Keratinocyte (primary cell): Measurements from ENCODE around the gene NOL9. TPM values are rescaled to one million over a fixed set of nuclear protein-coding genes. Genes with fewer than 3 reads are reported as not detected.

ENCODE experiments used
- DNase-seq: peaks from one replicate; pipeline ENCODE4 v3.0.0-alpha.2; 2011; ENCODE audit warnings: low read depth, missing footprints, low spot score
- FAIRE-seq: peaks from 2 replicates; lab custom pipeline; 2011; peaks lifted over from hg19 to GRCh38; lab: Jason Lieb, UNC
- H2AFZ ChIP-seq: 2 replicates; pipeline ENCODE4 v1.6.0; 2012; ENCODE audit warnings: low read length, control low read depth, inconsistent platforms; ENCODE audit not compliant: control insufficient read depth
- H3K27ac ChIP-seq: 2 replicates; pipeline ENCODE4 v1.5.1; 2011; ENCODE audit warnings: low read length; ENCODE audit not compliant: control insufficient read depth, insufficient read depth
- H3K27me3 ChIP-seq: 3 replicates; pipeline ENCODE4 v1.6.0; 2011; ENCODE audit warnings: low read length; ENCODE audit not compliant: control insufficient read depth, insufficient read depth; ENCODE audit errors: extremely low read depth
- H3K36me3 ChIP-seq, 2 experiments: 2 replicates in 1 of 2; 3 replicates in 1 of 2; pipeline ENCODE4 v1.5.1; 2011; ENCODE audit warnings: low read length in 2 of 2, mild to moderate bottlenecking in 1 of 2; ENCODE audit not compliant: control insufficient read depth in 2 of 2, insufficient read depth in 2 of 2; ENCODE audit errors: extremely low read depth in 1 of 2
- H3K4me1 ChIP-seq: 3 replicates; pipeline ENCODE4 v1.5.1; 2011; ENCODE audit warnings: low read length; ENCODE audit not compliant: control insufficient read depth, insufficient read depth; ENCODE audit errors: extremely low read depth
- H3K4me2 ChIP-seq: 3 replicates; pipeline ENCODE4 v1.6.0; 2011; ENCODE audit warnings: low read depth, low read length; ENCODE audit not compliant: control insufficient read depth, insufficient read depth; ENCODE audit errors: extremely low read depth
- H3K4me3 ChIP-seq, 3 experiments: fragments of 200-600 bp in 1 of 3; sonication (generic) in 1 of 3; 2 replicates in 2 of 3; 3 replicates in 1 of 3; pipeline ENCODE4 v1.5.1; 2011 to 2016; ENCODE audit warnings: low read length in 3 of 3, mild to moderate bottlenecking in 3 of 3, control low read depth in 2 of 3, inconsistent platforms in 1 of 3, low read depth in 1 of 3, mixed read lengths in 1 of 3, mixed run types in 1 of 3, moderate library complexity in 1 of 3; ENCODE audit not compliant: control insufficient read depth in 2 of 3, insufficient read depth in 2 of 3; ENCODE audit errors: extremely low read depth in 1 of 3
- H3K79me2 ChIP-seq: 2 replicates; pipeline ENCODE4 v1.6.0; 2012; ENCODE audit warnings: low read length; ENCODE audit not compliant: control insufficient read depth, insufficient read depth
- H3K9ac ChIP-seq: 3 replicates; pipeline ENCODE4 v1.6.0; 2011; ENCODE audit warnings: low read length; ENCODE audit not compliant: control insufficient read depth, insufficient read depth; ENCODE audit errors: extremely low read depth
- H3K9me1 ChIP-seq: 3 replicates; pipeline ENCODE4 v1.6.0; 2011; ENCODE audit warnings: low read length; ENCODE audit not compliant: control insufficient read depth, insufficient read depth; ENCODE audit errors: extremely low read depth
- H3K9me3 ChIP-seq: 2 replicates; pipeline ENCODE4 v1.5.1; 2012; ENCODE audit warnings: low read depth, low read length; ENCODE audit not compliant: control insufficient read depth
- H4K20me1 ChIP-seq: 3 replicates; pipeline ENCODE4 v1.6.0; 2011; ENCODE audit warnings: low read length; ENCODE audit not compliant: control insufficient read depth, insufficient read depth; ENCODE audit errors: extremely low read depth
- EZH2 ChIP-seq: IDR thresholded peaks from one replicate; pipeline ENCODE4 v1.6.1; 2012; ENCODE audit warnings: inconsistent platforms, mild to moderate bottlenecking, low read length, moderate library complexity
- dilution Hi-C: fragments of 300-500 bp; cut with MboI; formaldehyde crosslinking; loops from one replicate; pipeline ENCODE4 v1.7.0; 2020; ENCODE audit warnings: low sequenced_read_pairs; ENCODE audit not compliant: extremely low pct_ligation_motif_present
- polyA plus RNA-seq, 5 experiments: library from polyadenylated mRNA; depleted of rRNA in 3 of 5; stranded (reverse) in 3 of 5; stranded (forward) in 1 of 5; unstranded in 1 of 5; fragments of >200 nt; gene quantifications; 1 replicate in 1 of 5; 2 replicates in 3 of 5; 3 replicates in 1 of 5; pipeline versions ENCODE4 v1.2.1 to v1.2.3, GENCODE V29; 2011 to 2012; ENCODE audit warnings: missing spikeins in 2 of 5, low read depth in 1 of 5, low replicate concordance in 1 of 5
- TF ChIP-seq, protein P1 (sequence below), 3 experiments: IDR thresholded peaks in 1 of 3; conservative IDR thresholded peaks in 1 of 3; optimal IDR thresholded peaks in 1 of 3; 2 replicates in 2 of 3; 3 replicates in 1 of 3; pipeline versions ENCODE3 to v1.5.1; 2011; ENCODE audit warnings: low read length in 3 of 3, mild to moderate bottlenecking in 3 of 3, moderate library complexity in 2 of 3, control low read depth in 1 of 3, inconsistent platforms in 1 of 3; ENCODE audit not compliant: insufficient read depth in 2 of 3; ENCODE audit errors: extremely low read depth in 1 of 3

NOL9 gene
- polyA plus RNA-seq, 1 donor (not counting 4 experiments of a cell fraction or from before 2014, with no cell fraction given) = 24.6 TPM

DNA sequence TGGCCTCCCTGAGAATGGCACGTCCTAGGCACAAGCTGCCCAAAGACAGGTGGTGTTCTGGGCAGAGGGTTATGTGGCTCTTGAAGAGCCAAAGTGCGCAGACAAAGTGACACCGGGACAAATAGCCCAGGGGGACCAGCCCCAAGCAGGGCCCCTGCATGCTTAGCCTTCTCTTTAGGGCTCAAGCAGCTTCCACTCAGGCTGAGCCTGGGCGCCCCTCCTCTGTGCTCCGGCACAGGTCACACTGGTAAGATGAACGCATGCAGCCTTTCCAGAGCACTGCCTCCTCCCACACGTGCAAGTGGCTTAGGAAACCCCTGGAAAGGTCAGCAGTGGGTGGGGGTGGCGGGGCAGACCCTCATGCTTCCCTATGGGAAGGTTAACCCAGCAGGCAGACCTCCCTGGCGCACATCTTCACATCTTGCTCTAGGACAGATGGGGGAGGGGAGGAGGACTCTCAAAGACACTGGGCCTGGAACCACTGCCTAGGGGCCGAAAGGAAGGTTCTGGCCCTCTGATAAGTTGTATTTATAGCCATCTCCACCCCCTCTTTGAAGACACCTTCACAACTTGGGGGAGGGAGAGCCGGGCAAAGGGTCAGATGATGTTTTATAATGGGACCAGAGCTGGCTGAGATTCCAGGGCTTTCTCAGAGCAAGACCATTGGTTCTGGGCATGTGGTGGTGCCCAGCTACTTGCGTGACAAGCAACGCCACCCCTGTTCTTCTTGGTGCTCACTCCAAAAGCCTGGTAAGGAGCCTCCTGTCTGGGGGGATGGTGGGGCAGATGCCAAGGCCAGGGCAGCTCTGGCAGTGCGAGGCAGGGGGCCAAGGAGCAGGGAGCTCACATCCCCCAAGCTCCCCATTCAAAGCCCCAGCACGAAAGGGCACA is 42.8 kb upstream of the NOL9 start:
- FAIRE-seq = no peak
- Histone ChIP-seq H3K9ac (peak overlapping the region; percentile 28), H3K9me1 (peaks cover 6% of the 10 kb centered on the region), H3K27me3 (no peaks in the 10 kb centered on the region), H3K4me3 (peak overlapping the region in 1 of 3 experiments; percentile 13), H3K36me3 (peaks cover 54 to 69% of the 10 kb centered on the region in 2 experiments), H3K79me2 (peaks cover 92% of the 10 kb centered on the region), H3K27ac (no peak overlapping the region), H2AFZ (no peak overlapping the region), H3K4me2 (no peak overlapping the region), H4K20me1 (peaks cover 68% of the 10 kb centered on the region), H3K9me3 (no peaks in the 10 kb centered on the region), H3K4me1 (peaks cover 34% of the 10 kb centered on the region)
- no peak for TF ChIP-seq EZH2
- TF ChIP-seq, protein P1, sequence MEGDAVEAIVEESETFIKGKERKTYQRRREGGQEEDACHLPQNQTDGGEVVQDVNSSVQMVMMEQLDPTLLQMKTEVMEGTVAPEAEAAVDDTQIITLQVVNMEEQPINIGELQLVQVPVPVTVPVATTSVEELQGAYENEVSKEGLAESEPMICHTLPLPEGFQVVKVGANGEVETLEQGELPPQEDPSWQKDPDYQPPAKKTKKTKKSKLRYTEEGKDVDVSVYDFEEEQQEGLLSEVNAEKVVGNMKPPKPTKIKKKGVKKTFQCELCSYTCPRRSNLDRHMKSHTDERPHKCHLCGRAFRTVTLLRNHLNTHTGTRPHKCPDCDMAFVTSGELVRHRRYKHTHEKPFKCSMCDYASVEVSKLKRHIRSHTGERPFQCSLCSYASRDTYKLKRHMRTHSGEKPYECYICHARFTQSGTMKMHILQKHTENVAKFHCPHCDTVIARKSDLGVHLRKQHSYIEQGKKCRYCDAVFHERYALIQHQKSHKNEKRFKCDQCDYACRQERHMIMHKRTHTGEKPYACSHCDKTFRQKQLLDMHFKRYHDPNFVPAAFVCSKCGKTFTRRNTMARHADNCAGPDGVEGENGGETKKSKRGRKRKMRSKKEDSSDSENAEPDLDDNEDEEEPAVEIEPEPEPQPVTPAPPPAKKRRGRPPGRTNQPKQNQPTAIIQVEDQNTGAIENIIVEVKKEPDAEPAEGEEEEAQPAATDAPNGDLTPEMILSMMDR (optimal IDR thresholded peaks at IDR 0.05 in 1 of 3, IDR thresholded peaks at IDR 0.05 in 1 of 3, conservative IDR thresholded peaks at IDR 0.05 in 1 of 3; ENCODE audit: extremely low read depth in 1 of 3, insufficient read depth in 2 of 3, low read length in 3 of 3) = no peak
- dilution Hi-C loops = no loop called here
- DNase-seq = no peak

DNA sequence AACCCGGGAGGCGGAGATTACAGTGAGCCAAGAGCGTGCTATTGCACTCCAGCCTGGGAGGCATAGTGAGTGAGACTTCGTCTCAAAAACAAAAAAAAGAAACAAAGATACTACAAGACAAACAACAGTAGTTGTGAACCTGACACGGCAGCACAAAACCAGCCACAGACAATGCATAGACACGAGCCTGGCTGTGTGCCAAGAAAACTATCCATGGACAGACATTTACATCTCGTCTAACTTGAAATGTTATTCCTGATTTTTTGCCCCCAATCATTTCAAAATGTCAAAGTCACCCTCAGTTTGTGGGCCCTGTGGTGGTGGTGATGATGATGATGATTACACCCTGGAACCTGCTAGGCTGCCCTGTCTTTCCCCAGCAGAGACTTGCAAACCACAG is 42.0 kb upstream of the NOL9 start:
- FAIRE-seq (no peak), DNase-seq (no peak)
- H2AFZ ChIP-seq = no peak overlapping the region
- peaks cover 34% of the 10 kb centered on the region for H3K4me1 ChIP-seq
- dilution Hi-C loops = no loop called here
- no peaks in the 10 kb centered on the region for H3K27me3 ChIP-seq
- H3K79me2 ChIP-seq = peaks cover 90% of the 10 kb centered on the region
- H3K4me3 ChIP-seq = no peak overlapping the region
- no peak overlapping the region for H3K27ac ChIP-seq
- no peak overlapping the region for H3K9ac ChIP-seq
- no peaks in the 10 kb centered on the region for H3K9me3 ChIP-seq
- peaks cover 6% of the 10 kb centered on the region for H3K9me1 ChIP-seq
- H3K4me2 ChIP-seq = no peak overlapping the region
- TF ChIP-seq, protein P1 (optimal IDR thresholded peaks at IDR 0.05 in 1 of 3, IDR thresholded peaks at IDR 0.05 in 1 of 3, conservative IDR thresholded peaks at IDR 0.05 in 1 of 3; ENCODE audit: extremely low read depth in 1 of 3, insufficient read depth in 2 of 3, low read length in 3 of 3) = no peak
- no peak for TF ChIP-seq EZH2
- H3K36me3 ChIP-seq = peaks cover 57 to 77% of the 10 kb centered on the region in 2 experiments
- peaks cover 72% of the 10 kb centered on the region for H4K20me1 ChIP-seq
